Cortex of kidney (tissue), 1 donor: Measurements from ENCODE around the gene DOCK1.

ENCODE experiments used
- DNase-seq: peaks from one replicate; lab custom pipeline; 2025; lab: John Stamatoyannopoulos, UW

DOCK1 gene

GRCh38 chr10:127179612-127180250 is 274.5 kb downstream of the DOCK1 start:
- no peak for DNase-seq

GRCh38 chr10:127182161-127182560 is 276.9 kb downstream of the DOCK1 start:
- DNase-seq: no peak

- DNase-seq: no peak
These were observed 279.4 kb downstream of the DOCK1 start for GRCh38 chr10:127184582-127184981.

- DNase-seq: no peak
These were observed 281.6 kb downstream of the DOCK1 start for GRCh38 chr10:127186813-127187212.

- DNase-seq: no peak
These were observed 284.0 kb downstream of the DOCK1 start for GRCh38 chr10:127189226-127189625.

- no peak for DNase-seq
These were observed 285.2 kb downstream of the DOCK1 start for GRCh38 chr10:127190427-127190826.

GRCh38 chr10:127193125-127193524 is 287.9 kb downstream of the DOCK1 start:
- DNase-seq: no peak

GRCh38 chr10:127194111-127194510 is 288.9 kb downstream of the DOCK1 start:
- DNase-seq: no peak

- DNase-seq: no peak
These were observed 289.4 kb downstream of the DOCK1 start for GRCh38 chr10:127194599-127194998.

- no peak for DNase-seq
These were observed 289.8 kb downstream of the DOCK1 start for GRCh38 chr10:127195041-127195506.

GRCh38 chr10:127195571-127196281 is 290.5 kb downstream of the DOCK1 start:
- DNase-seq: no peak

GRCh38 chr10:127196282-127197153 is 291.3 kb downstream of the DOCK1 start, which contains the start of gene INSYN2A:
Gene INSYN2A, minus strand, starts transcription at chr10:127196591. Its CDS starts 20,196 bp downstream, at chr10:127176395.
- DNase-seq: no peak

- DNase-seq: no peak
These were observed 291.9 kb downstream of the DOCK1 start for GRCh38 chr10:127197154-127197432.

- no peak for DNase-seq
These were observed 293.1 kb downstream of the DOCK1 start for GRCh38 chr10:127198307-127198706.

- DNase-seq: no peak
These were observed 293.5 kb downstream of the DOCK1 start for GRCh38 chr10:127198721-127199120.

- no peak for DNase-seq
These were observed 295.4 kb downstream of the DOCK1 start for GRCh38 chr10:127200646-127201045.

GRCh38 chr10:127203067-127203466 is 297.8 kb downstream of the DOCK1 start:
- no peak for DNase-seq

- no peak for DNase-seq
These were observed 301.9 kb downstream of the DOCK1 start for GRCh38 chr10:127207081-127207480.

GRCh38 chr10:127210936-127211466 is 305.8 kb downstream of the DOCK1 start:
- no peak for DNase-seq

GRCh38 chr10:127215866-127216265 is 310.6 kb downstream of the DOCK1 start:
- no peak for DNase-seq

GRCh38 chr10:127216274-127216673 is 311.0 kb downstream of the DOCK1 start:
- no peak for DNase-seq

- DNase-seq: no peak
These were observed 311.6 kb downstream of the DOCK1 start for GRCh38 chr10:127216786-127217185.
